Right lobe of liver (tissue), 4 donors: ENCODE measurements around the gene RCAN1.

Experiments
- POLR2A ChIP-seq: fragments of 450-650 bp; IDR thresholded peaks from one replicate; pipeline ENCODE4 v1.6.1; 2017; ENCODE audit warnings: antibody characterized with exemption, mild to moderate bottlenecking
- TF ChIP-seq, protein P1 (sequence below), 4 donors: fragments of 200-600 bp in 3 of 4; fragments of 450-650 bp in 1 of 4; IDR thresholded peaks; one replicate each; pipeline versions ENCODE4 v1.5.1 to v1.8.0; 2016 to 2022; ENCODE audit warnings: antibody characterized with exemption in 4 of 4, mild to moderate bottlenecking in 2 of 4
- donor health status: DM: no; HTN: no; CAD: no.
- donor health status: DM: no; HTN: no; CAD: no.
- donor health status: DM: no; HTN: yes; CAD: no.

GRCh38 chr21:34582506-34583150, 32.3 kb downstream of the RCAN1 start:
- TF ChIP-seq POLR2A: no peak
- TF ChIP-seq, protein P1, sequence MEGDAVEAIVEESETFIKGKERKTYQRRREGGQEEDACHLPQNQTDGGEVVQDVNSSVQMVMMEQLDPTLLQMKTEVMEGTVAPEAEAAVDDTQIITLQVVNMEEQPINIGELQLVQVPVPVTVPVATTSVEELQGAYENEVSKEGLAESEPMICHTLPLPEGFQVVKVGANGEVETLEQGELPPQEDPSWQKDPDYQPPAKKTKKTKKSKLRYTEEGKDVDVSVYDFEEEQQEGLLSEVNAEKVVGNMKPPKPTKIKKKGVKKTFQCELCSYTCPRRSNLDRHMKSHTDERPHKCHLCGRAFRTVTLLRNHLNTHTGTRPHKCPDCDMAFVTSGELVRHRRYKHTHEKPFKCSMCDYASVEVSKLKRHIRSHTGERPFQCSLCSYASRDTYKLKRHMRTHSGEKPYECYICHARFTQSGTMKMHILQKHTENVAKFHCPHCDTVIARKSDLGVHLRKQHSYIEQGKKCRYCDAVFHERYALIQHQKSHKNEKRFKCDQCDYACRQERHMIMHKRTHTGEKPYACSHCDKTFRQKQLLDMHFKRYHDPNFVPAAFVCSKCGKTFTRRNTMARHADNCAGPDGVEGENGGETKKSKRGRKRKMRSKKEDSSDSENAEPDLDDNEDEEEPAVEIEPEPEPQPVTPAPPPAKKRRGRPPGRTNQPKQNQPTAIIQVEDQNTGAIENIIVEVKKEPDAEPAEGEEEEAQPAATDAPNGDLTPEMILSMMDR (IDR thresholded peaks at IDR 0.05): peak in 3 of 4 donors; percentile 32 to 51 (median 50)
